Activated gamma-delta T cell (primary cell): ENCODE data around the gene RIPOR2.
"Not testable (repeated sequence)": the region's sequence is repeated elsewhere in the genome, so short reads cannot be mapped to it uniquely, and the experiment has no call there.

ENCODE experiments used
- DNase-seq: peaks from one replicate; lab custom pipeline; 2025; lab: John Stamatoyannopoulos, UW

Gene RIPOR2

GRCh38 chr6:24926647-24927046 is 9.1 kb downstream of the RIPOR2 start:
- not testable (repeated sequence) for DNase-seq

GRCh38 chr6:24926192-24926591 is 9.6 kb downstream of the RIPOR2 start:
- DNase-seq: no peak

DNA sequence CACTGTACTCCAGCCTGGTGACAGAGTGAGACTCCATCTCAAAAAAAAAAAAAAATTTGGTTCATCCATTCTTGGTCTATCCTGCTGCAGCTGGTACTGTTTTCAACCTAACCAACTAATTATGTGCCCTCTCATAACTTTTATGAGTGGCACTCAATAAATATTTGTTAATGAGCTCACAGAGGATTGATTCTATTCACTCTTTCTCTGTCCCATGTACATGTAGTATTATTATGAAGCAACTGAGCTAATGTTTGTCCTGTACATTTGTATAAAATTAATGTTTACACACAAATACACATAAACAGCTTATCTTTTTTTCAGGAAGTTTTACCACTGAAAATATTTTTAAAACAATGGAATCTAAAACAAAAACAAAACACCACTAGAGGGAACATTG is 10.1 kb downstream of the RIPOR2 start:
- no peak for DNase-seq

DNA sequence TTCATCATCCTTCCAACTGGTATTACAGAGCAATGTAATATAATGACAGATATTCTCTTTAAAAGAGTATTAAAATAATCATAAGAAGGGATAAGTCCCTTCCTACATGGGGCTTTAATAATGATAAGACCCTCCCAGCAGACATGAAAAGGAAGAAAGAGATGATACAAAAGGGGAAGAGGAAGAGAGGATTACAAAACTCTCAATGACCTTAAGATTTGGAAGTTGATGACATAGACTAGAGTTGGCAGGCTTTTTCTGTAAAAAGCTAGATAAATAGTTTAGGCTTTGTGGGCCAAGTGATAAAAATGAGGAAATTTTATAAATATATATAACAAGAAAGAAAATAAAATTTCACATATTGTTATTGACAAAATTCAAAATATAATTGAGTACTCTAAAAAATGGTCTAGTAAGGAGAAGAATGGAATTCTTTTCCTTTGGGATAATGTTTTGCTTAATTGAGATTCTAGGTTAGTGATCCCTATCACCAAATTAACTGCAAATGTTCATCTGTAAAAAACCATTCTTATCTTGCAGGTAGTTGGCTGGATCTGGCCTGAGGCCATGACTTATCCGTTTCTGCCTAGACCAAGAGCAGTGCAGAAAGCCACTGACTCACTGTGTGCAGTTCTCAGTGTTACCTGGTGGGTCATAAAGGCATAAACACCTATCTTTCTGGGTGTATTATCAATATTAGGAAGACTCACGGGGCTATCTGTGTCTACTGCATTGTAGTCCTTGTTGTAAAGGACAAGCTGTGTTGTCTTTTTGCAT is 11.0 kb downstream of the RIPOR2 start:
- DNase-seq: no peak

DNA sequence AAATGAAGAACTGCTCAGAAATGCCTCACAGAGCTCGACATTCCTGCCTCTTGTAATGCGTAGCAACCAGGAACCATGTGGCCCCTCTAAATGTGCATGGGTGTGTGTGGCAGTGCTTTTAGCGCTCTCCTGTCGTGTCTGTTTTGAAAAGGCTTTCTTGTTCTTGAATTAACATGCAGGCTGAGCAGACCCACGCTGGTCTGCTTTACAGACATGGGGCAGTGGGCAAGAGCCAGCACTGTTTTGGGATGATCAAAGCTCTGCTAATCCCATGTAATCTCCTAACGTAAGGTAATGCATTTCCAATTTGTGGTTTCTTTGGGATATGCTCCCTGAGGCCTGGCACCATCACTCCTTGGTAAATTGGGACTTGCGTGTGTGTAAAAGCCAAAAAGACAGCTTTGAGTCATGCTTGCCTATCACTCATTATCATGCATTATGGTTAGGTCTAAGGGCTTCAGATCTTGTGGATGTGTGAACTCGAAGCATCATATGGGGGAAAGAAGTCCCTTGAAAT is 11.8 kb downstream of the RIPOR2 start:
- no peak for DNase-seq

- DNase-seq: no peak
Measured at GRCh38 chr6:24922814-24923213, 12.9 kb downstream of the RIPOR2 start.

GRCh38 chr6:24922170-24922569 is 13.6 kb downstream of the RIPOR2 start:
- DNase-seq: no peak

GRCh38 chr6:24920136-24920535 is 15.6 kb downstream of the RIPOR2 start:
- no peak for DNase-seq

DNA sequence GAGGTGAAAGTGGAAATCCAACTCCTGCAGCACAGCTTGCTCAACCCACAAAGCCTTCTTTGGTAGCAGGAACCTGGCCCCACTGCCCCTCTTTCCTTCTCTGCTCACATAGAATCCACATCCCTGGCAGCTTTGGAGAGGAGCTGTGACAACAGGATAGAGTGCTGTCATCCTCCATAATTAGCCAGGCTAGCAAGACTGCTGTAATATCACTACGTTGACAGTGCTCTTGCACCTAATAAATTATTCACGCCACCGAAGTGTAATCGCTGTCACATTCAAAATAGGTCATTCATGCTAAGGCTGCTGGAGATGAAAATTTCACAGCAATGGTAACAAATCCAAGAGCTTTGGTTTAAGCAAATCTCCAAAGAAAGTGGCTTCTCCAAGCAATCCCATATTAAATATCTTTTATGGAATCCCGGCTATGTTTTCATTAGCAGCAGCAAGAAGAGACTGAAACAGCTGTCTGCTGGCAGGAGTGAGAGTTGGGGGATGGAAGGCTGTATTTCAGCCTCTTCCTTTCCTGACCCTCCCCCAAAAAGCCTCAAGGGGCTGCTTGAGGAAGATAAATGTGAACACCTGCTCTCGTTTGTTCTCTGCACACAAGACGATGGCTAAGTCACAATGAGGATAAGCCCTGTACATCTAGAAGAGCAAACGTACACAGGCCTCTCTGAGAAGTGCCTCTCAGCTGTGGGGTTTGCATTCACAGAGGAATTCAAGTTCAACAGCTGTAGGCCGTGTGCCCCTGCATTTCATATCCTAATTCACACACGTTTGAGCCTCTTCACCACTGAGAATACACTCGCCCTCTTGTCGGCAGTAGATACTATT is 16.5 kb downstream of the RIPOR2 start:
- DNase-seq: no peak

- no peak for DNase-seq
Measured at GRCh38 chr6:24918641-24919055, 17.1 kb downstream of the RIPOR2 start.

DNA sequence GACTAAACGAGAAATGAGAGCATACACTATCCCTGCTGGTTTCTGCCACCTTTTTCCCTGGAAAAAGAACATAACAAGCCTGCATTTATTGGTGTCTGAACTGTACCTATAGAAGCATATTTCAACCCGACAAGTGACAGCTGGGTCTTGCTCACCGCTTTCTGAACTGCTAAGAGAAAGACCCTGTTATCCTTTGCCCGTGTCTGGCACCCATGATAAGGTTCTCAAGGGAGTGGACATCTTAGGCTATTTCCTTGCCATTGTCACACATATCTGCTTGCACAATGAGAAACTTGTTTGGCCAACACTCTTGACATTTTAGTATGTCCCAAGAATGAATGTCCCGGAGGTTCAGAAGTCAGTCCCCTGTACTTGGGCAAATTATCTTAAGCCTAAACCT is 19.3 kb downstream of the RIPOR2 start:
- no peak for DNase-seq

- no peak for DNase-seq
Measured at GRCh38 chr6:24915641-24916040, 20.1 kb downstream of the RIPOR2 start.

DNA sequence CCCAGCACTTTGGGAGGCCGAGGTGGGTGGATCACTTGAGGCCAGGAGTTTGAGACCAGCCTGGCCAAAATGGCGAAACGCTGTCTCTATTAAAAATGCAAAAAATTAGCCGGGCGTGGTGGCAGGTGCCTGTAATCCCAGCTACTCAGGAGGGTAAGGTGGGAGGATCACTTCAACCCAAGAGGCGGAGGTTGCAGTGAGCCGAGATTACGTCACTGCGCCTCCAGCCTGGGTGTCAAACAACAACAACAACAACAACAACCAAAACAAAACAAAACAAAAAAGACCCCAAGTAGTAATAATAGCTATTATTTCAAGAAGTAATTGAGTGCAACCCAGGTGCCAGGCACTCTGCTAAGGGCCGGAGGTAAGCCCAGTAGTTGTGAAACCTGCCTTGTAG is 21.7 kb downstream of the RIPOR2 start:
- DNase-seq: not testable (repeated sequence)

DNA sequence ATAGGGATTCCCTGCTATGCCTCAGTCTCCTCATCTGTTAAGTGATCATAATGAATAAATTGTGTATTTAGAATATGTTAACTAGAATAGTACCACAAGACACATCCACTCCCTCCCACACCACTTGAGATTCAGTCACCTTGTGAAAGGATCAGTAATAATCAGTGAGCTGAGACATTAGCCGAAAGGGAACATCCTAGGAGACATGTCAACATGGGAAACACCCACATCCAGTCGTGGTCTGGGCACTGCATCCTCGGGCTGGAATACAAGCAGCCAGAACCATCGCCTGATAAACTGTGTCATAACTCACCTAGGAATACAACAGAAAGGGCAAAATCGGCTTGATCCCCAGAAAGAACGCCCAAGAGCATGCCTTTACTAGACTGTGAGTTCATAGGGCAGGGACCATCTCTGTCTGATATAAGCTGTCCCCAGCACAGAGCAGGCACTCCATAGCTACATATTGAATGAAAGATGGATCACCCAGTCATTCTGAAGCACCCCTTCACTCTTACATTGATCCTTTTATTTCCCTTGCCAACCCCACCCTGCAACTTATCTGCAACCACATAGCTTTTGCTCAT is 23.9 kb downstream of the RIPOR2 start:
- no peak for DNase-seq

GRCh38 chr6:24910961-24911725 is 24.6 kb downstream of the RIPOR2 start:
- DNase-seq: peak; percentile 49

DNA sequence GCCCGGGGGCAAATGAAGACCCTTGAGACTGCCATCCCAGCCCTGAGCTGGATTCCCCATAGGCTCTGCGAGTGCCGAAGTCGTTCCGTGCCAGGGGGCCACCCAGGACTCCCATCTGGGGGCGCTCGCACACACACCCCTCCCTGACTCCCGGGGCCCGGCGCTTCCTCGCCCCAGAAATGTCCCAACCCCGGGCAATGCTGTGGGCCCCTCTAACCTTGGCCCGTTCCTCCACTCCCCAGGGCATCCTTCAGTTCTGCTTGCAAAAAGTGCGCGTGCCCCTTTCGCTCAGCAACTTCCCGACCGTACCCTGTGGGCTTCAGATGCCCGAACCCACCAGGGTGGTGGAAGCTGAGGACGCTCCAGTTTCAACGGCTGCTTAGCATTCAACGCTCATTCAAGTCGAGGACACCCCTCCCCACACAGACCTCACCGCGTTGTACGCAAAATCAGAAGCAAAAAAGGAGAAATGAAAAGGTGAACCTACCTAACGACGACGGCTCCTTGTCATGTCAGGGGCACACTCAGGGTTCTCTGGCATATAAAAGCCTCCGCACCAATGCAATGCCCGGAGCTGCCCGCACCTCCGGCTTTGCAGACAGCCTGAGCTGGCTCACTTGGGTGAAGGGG is 25.3 kb downstream of the RIPOR2 start:
- DNase-seq: no peak

DNA sequence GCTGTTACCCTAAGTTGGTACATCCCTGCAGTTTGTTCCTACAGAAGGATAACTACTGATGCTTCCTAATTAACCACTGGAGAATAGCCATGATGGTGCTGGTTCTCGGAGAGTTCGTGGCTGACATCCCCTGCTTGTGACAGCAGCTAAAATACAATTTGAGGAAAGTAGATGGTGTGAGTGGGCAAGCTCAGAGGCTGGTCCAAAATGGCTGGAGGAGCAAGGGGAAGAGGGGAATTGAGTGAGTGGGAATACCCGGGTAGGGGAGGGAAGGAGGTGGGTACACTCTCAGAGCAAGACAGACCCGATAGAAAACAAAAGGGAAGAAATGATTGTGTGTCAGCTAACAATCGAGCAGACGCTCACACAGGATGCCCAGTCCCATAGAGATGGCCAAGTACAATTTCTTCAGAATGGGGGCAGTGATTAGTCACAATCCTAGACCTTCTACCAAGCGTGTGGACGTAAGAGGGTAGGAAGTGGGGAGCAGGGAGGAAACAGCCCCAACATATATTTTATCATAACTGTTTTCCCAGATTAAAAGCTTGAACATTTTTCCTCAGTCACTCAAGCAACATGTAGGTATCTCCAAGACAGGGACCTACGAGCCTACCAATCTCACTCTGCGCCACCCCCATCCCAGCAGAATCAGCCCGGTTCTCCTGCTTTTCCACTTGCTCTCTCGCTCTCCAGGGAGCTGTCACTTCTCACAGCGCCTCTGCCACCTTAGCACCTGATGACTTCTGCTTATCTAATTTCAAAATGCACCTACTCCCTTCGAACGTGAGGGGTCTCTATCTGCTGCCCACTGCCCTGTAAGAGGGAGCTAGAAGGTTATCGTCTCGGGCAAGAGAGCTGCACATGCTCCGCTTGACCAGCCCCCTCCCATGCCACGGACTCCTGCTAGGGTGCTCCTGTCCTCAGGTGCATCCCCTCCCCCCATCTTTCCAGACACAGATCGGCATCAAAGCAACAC is 26.2 kb downstream of the RIPOR2 start:
- DNase-seq: no peak

GRCh38 chr6:24908650-24909035 is 27.1 kb downstream of the RIPOR2 start:
- DNase-seq: no peak

- DNase-seq: no peak
Measured at GRCh38 chr6:24907919-24908649, 27.7 kb downstream of the RIPOR2 start.
